Head of caudate nucleus (tissue), 42 donors: ENCODE results near the gene BTN2A1.
"Not testable (repeated sequence)": the region's sequence is repeated elsewhere in the genome, so short reads cannot be mapped to it uniquely, and the experiment has no call there.

ENCODE experiments used
- DNase-seq, 42 donors: peaks; one replicate each; pipeline versions ENCODE4 v3.0.0 to v3.0.0-alpha.2; 2020 to 2021; ENCODE audit warnings: mixed read lengths in 7 of 42
- intact Hi-C: fragments of 100-400 bp; cut with DNase I; formaldehyde crosslinking; loops from one replicate; pipeline ENCODE4 v1.15.0; 2022

Gene BTN2A1

DNA sequence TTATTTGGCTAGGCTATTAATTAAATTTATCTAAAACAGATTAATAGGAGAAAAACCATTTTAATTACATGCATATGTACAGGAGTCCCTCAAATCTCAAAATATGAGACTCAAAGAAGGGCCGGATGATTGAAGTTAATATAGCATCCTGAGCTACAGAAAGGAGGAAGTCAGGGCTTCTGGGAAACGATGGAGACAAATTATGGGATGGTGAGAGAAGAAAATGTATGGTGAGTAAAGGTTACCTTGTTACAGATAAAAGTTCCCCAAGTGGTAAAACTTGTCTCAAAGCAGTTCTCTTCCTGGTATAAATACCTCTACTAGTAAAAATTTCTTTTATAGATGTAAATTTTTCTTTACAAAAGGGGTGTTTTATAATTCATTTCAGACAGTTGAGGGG lies 26.4 kb downstream of the BTN2A1 start:
- intact Hi-C loops: no loop called here
- no peak for DNase-seq

DNA sequence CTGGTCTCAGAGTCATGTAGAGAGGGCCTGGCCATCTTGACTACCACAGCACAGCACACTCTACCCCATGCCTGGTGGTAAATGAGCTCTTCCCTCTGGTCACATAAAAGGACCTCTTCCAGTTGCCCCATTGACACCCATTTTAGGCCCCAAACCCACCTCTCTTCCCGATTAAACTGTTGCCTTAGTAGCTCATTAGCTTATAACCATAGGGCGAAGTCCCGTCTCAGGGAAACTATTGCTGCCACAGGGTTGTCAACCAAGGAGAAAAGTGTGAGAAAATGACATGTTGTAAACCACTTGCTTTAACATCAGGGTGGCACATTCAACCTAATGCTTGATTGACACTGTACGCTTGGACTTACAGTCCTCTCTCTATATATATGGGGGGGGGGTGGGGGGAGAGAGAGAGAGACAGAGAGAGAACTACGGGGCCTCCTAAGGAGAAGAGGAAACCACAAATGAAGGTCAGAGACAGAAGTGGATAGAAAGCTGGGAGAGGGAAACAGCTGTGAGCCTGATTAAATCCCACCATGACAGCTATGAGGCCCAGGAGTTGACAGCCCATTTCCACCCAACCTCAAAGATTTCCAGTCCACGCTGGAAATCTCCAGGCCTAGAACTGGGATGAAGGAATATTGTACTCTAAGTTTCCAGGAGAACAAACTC lies 27.5 kb downstream of the BTN2A1 start:
- intact Hi-C loops: no loop called here
- DNase-seq: no peak

DNA sequence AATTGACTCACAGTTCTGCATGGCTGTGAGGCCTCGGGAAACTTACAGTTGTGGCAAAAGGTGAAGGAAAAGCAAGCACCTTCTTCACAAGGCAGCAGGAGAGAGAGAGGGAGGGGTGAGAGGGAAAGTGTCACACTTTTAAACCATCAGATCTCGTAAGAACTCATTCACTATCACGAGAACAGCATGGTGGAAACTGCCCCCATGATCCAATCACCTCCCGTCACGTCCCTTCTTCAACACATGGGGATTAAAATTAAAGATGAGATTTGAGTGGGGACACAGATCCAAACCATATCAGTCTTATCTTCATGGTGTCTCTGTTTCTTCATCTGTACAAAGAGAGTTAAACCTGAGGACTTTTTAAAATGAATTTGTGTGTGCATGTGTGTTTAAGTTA lies 28.6 kb downstream of the BTN2A1 start:
- intact Hi-C loops: no loop called here

DNA sequence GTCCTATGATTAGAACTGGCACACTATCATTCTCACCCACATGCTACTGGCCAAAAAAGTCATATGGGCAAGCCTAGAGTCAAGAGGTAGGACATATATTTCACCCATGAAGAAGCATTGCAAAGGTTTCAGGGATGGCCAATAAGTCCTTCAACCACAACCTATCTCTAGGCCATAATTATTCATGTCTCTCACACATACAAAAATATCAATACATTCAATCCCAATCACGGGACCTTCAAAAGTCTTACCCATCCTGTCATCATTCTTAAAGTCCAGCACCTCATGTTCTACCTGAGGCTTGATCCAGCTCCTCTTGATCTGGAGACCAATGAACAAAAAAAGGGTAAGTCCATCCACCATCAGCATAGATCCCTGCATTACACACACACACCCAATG lies 29.7 kb downstream of the BTN2A1 start:
- DNase-seq: no peak
- intact Hi-C loops: no loop called here

More for the DNA sequence above, 28.6 kb downstream of the BTN2A1 start:
- DNase-seq: no peak

DNA sequence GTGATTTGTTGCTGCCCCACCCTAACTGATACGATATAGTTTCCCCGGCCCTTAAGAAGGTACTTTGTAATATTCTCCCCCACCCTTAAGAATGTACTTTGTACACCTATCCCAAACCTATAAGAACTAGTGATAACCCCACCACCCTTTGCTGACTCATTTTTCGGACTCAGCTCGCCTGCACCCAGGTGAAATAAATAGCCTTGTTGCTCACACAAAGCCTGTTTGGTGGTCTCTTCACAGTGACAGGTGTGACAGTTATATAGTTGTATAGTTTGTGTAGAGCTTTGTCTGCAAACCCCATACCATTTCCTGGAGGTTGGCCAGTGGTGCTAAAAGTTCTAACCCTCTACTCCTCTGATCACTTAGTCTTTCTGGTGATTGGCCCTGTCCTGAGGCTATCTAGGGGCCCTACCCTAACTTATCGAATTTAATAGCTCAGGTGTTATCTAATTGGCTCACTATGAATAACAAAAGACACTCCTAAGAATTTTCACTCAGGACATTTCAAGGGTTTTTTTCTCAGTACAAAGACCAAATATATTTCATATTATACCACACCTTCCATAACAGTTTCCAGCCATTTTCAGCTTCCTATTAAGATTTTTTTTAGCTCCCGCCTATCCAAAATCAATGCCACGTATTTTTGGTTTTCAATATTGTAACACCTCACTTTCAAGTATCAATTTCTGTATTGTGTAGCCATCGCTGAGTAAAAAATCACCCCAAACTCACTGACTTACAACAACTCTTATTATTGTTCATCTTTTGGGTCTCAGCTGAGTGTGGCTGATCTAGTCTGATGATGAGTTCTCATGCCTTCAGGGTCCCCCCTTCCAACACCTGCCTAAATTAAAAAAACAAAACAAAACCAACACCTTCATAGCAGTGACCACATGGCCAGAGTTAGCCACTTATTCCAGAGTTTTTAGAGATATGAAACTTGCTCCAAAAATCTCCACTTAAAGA lies 32.5 kb downstream of the BTN2A1 start:
- intact Hi-C loops: no loop called here

DNA sequence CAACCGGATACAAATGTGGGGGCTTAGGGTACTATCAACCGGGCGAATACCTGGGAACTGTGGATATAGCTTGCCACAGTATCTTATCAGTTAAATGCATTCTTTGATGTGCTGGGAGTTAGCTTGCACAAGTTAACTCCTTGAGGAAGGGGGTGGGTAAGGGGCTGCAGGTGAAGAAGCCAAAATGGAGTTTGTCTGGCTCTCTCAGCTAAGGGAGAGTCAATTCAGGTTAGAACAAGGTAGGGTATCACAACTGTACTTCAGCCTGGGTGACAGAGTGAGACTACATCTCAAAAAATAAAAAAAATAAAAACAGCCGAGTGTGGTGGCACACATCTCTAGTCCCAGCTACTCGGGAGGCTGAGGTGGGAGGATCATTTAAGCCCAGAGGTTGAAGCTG lies 33.8 kb downstream of the BTN2A1 start:
- intact Hi-C loops: no loop called here
- DNase-seq: no peak

More for the DNA sequence above, 32.5 kb downstream of the BTN2A1 start:
- no peak for DNase-seq

DNA sequence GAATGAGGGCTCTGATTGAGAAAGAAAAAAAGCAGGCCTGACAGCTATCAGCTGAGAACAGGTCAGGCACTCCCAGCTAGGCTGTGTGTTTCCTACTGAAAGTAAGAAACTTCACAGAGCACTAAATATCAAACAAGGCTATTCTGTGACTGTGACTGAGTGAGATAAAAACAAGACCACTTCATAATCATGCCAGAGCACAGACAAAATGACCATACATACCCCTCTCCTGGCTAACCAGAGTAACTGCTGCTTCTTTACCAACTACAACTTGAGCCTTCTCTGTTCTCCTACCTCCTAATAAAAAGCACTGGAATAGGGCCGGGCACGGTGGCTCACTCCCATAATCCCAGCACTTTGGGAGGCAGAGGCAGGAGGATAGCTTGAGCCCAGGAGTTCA lies 35.5 kb downstream of the BTN2A1 start:
- intact Hi-C loops: no loop called here

DNA sequence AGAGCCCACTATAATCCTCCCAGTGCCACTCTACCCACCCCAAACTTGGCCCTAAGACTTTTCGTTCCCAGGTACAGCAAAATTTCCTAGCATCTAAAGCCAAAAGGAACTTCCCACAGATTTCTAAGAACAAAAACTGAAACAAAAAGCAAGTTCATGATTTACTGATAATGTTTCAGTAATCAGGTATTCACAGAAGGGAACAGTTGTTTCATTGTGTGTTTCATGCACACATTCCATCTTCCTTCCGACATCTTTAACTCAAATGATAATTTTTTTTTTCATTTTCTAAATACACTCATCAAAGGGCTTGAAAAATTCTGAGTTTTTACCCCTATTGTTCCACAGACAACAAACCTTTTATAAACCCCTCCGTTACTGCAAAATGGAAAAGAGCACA lies 36.4 kb downstream of the BTN2A1 start:
- DNase-seq: no peak
- intact Hi-C loops: no loop called here

More for the DNA sequence above, 35.5 kb downstream of the BTN2A1 start:
- no peak for DNase-seq

DNA sequence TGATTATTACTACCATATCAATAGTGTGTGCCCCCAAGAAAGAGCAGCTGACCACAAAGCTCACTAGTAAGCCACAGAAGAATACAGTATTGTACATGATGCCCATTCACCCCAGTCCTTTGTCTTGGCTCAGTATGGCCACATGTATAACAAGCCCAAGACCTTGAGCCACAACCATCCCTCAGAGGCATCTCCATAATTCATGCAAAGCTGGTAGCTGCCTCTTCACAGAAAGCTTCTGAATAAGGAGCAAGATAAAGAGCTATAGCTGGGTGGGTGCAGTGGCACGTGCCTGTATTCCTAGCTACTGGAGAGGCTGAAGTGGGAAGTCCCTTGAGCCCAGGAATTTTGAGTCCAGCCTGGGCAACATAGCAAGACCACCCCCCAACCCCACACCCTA lies 37.5 kb downstream of the BTN2A1 start:
- no peak for DNase-seq
- intact Hi-C loops: no loop called here

DNA sequence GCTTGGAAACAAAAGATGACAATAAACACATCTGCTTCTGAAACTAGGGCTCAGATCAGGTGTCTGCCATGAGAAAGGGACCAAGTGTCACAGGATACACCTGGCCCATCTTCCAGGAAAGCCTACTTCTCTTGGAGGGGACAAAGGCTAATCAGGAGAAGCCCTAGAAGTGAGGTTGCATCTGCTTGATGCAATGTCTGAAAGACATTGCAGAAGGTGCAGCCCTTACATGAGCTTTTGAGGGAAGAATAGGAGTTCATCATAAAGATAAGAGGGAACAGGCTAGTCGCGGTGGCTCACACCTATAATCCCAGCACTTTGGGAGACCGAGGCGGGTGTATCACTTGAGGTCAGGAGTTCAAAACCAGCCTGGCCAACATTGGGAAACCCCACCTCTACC lies 39.9 kb downstream of the BTN2A1 start:
- intact Hi-C loops: no loop called here
- no peak for DNase-seq

DNA sequence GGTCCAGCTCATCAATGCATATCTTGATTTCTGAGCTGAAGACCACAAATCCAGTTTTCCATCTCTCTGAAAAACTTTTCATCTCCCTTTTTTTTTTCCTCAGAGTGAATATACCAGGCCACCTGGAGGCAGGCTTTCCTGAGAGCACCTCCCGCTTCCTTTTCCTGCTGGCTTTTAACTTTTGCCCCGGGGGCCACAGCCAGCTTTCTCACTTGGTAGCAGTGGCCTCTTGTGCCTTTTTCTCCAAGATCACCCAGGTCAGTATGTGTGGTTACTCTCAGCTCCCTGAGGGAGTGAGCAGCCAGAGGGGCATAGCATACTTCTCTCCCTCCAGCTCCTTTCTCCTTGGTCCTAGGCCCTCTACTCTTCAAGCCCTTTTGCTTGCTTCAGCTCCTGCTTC lies 42.3 kb downstream of the BTN2A1 start, which contains the start of gene BTN1A1:
TSS of gene BTN1A1 (plus strand) at position 202 of the 400 bp plus-strand sequence. CDS start 984 bp downstream, outside the sequence.
- no peak for DNase-seq
- intact Hi-C loops: no loop called here

DNA sequence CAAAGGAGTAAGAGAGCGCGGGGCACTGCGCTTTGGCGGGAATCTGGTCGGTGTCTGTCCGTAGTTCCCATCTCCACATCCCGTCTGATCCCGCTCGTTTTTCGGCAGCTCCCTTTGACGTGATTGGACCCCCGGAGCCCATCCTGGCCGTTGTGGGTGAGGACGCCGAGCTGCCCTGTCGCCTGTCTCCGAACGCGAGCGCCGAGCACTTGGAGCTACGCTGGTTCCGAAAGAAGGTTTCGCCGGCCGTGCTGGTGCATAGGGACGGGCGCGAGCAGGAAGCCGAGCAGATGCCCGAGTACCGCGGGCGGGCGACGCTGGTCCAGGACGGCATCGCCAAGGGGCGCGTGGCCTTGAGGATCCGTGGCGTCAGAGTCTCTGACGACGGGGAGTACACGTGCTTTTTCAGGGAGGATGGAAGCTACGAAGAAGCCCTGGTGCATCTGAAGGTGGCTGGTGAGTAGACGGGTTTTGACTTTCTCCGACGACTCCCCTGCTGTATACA lies 43.8 kb downstream of the BTN2A1 start:
- intact Hi-C loops: no loop called here
- peak in 28 of 42 donors; percentile 3 to 62 (median 16) for DNase-seq

DNA sequence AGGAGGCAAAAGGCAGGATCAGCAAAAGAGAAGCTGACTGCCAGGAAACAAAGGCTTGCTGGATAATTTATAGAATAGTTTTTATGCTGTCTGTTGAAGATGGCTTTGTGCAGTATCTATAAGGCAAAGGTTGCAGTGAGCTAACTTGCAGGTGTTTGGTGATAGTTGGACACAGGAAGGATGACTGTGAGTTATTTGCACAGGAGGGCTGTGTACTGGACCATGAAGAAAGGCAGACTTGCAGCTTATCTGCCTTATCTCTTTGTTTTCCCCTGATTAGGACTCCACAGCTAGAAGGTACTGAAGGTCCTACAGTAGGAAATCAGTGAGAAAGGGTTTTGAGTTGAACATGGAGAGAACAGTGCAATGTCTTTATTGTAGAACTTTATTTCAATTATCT lies 44.4 kb downstream of the BTN2A1 start:
- intact Hi-C loops: no loop called here
- DNase-seq: no peak

DNA sequence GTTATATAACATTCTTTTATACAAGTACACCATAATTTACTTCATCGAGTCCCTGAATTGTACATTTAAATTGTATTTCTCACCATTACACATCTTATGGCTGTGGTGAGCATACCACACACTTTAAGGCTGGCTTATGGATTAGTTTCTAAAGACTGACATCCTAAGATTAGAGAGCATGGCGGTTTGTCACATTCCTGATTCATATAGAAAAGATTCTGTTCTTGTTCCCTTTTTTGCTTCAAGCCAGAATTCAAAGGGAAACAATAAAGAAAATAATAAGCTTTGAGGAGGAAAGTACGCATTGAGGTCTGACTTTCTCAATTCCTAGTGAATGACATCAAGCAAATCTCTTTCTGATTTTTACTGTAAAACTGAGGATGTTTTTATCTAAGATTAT lies 44.9 kb downstream of the BTN2A1 start:
- intact Hi-C loops: no loop called here
- DNase-seq: no peak

DNA sequence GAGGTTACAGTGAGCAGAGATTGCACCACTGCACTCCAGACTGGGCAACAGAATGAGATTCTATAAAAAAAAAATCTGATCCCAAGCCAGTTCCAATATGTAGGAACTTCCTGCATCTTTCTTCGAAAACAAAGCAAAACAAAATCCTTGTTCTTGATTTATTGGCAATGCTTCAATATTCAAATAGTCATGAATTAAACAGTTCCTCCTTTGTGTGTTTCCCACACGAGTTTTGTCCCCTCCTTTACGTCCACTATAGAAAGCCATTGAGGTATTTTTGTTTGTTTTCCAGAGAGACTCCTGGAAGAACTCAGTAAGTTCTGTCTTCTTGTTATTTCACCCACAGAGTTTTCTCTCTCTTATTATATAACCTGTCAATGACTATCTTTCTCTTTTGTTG lies 49.9 kb downstream of the BTN2A1 start:
- intact Hi-C loops: no loop called here
- no peak for DNase-seq

DNA sequence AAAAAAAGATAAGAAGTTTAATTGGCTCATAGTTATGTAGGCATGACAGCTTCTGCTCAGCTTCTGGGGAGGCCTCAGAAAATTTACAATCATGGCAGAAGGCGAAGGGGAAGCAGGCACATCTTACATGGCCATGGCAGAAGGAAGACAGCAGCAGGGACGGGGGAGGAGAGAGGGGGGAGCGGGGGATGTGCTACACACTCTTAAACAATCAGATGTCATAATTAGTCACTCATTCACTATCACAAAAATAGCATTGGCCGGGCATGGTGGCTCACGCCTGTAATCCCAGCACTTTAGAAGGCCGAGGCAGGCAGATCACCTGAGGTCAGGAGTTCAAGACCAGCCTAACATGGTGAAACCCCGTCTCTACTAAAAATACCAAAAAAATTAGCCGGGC lies 53.3 kb downstream of the BTN2A1 start:
- intact Hi-C loops, DNase-seq: not testable (repeated sequence)

DNA sequence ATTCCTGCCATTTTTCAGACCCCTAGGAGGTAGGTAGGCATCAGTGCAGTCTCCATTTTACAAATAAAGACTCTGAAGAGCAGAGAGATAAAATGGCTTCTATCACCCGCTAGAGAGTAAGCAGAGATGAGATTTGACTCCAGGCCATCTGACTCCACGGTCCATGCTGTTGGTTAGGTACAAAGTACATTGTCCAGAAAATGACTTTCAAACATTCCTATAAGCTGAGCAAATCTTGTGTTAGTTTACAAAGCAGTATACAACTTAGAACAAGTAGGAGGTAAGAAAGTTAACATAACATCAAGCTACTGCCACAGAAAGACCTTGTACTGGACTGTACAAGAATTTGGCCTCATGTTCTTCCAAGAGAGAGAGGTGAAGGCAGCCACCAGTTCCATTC lies 57.2 kb downstream of the BTN2A1 start:
- intact Hi-C loops: no loop called here
- no peak for DNase-seq

DNA sequence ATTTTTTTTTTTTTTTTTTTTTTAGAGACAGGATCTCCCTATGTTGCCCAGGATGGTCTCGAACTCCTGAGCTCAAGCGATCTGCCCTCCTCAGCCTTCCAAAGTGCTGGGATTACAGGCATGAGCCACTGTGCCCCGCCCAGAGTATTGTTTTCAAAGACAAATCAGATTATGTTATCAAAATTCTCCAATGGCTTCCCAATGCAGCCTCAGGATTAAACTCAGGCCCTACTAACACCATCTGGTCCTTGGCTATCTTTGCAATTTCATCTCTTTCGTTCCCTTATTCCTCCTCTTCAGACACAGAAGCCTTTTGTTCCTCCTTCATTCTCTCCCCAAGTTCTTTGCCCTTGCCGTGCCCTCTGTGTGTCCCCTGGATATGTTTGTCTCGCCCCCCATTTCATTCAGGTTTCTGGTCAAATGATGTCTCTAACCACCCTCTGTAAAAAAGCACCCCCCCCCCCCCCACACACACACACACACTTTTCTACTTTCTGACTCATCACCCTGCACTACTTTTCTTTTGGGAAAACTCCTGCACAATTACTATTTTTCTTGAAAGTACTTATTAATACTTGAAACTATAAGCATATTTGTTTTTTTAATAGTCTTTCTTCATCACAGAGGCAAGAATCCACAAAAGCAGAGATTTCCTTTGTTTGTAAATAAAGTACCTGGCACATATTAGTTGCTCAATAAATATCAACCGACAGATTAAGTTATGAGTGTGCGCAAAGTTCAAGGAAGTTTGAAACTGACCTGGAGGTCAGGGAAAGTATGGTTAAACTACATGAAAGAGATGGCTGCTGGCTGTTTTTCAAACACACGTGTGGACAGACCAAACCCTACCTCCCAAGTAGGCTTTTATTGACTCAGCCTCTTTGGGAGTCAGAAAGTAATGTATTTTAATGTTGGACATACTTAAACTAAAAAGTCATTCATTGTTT lies 59.0 kb downstream of the BTN2A1 start:
- no peak for DNase-seq
- intact Hi-C loops: no loop called here
